ENCODE measurements around the gene CAB39.
A peak's percentile ranks its signal among the peaks of the same experiment; 100 is the strongest.
"Not testable (repeated sequence)": the region's sequence is repeated elsewhere in the genome, so short reads cannot be mapped to it uniquely, and the experiment has no call there.

CAB39 gene

GRCh38 chr2:230684270-230685168 is 28.1 kb upstream of the CAB39 start:
- no peak for DNase-seq

GRCh38 chr2:230685178-230685577 is 27.5 kb upstream of the CAB39 start:
- DNase-seq, result no peak

GRCh38 chr2:230687498-230687897 is 25.1 kb upstream of the CAB39 start:
- no peak for DNase-seq

- no peak for DNase-seq
Measured at GRCh38 chr2:230688490-230688889, 24.2 kb upstream of the CAB39 start.

- no peak for DNase-seq
Measured at GRCh38 chr2:230690439-230690838, 22.2 kb upstream of the CAB39 start.

GRCh38 chr2:230691005-230691647 is 21.5 kb upstream of the CAB39 start:
- no peak for DNase-seq

GRCh38 chr2:230692760-230693159 is 19.9 kb upstream of the CAB39 start:
- DNase-seq, result no peak

GRCh38 chr2:230693411-230693810 is 19.2 kb upstream of the CAB39 start:
- no peak for DNase-seq

- no peak for DNase-seq
Measured at GRCh38 chr2:230694241-230694640, 18.4 kb upstream of the CAB39 start.

- no peak for DNase-seq
Measured at GRCh38 chr2:230695551-230695950, 17.1 kb upstream of the CAB39 start.

GRCh38 chr2:230696670-230697069 is 16.0 kb upstream of the CAB39 start:
- no peak for DNase-seq

- no peak for DNase-seq
Measured at GRCh38 chr2:230697676-230698075, 15.0 kb upstream of the CAB39 start.

GRCh38 chr2:230698753-230699152 is 13.9 kb upstream of the CAB39 start:
- not testable (repeated sequence) for DNase-seq

GRCh38 chr2:230700447-230700846 is 12.2 kb upstream of the CAB39 start:
- no peak for DNase-seq

GRCh38 chr2:230701308-230701707 is 11.3 kb upstream of the CAB39 start:
- DNase-seq, result no peak

- not testable (repeated sequence) for DNase-seq
Measured at GRCh38 chr2:230702457-230702856, 10.2 kb upstream of the CAB39 start.

- no peak for DNase-seq
Measured at GRCh38 chr2:230703514-230703913, 9.1 kb upstream of the CAB39 start.

- DNase-seq, result no peak
Measured at GRCh38 chr2:230706053-230706521, 6.6 kb upstream of the CAB39 start.

GRCh38 chr2:230706966-230707365 is 5.7 kb upstream of the CAB39 start:
- DNase-seq, result no peak

GRCh38 chr2:230708204-230708603 is 4.4 kb upstream of the CAB39 start:
- DNase-seq, result no peak

- no peak for DNase-seq
Measured at GRCh38 chr2:230711224-230711623, 1.4 kb upstream of the CAB39 start.

- DNase-seq, result peak; percentile 49
Measured at GRCh38 chr2:230713331-230714135, 891 bp downstream of the CAB39 start.

GRCh38 chr2:230714136-230714480 is 1.5 kb downstream of the CAB39 start:
- peak; percentile 53 for DNase-seq

Data from central memory CD4-positive, alpha-beta T cell (primary cell).